Trophoblast cell (in vitro differentiated cells and primary cell): Measurements from ENCODE around the gene ZIC4.

ENCODE experiments used
- DNase-seq, 2 donors: peaks; one replicate each; pipeline ENCODE4 v3.0.0-alpha.2; 2016
- H2AFZ ChIP-seq: 2 replicates; pipeline ENCODE4 v1.6.1; 2013; ENCODE audit warnings: low read length, moderate library complexity, mild to moderate bottlenecking; ENCODE audit not compliant: insufficient read depth, poor library complexity
- H2AK5ac ChIP-seq: 2 replicates; pipeline ENCODE4 v1.6.1; 2013; ENCODE audit warnings: mild to moderate bottlenecking, low read length
- H2BK120ac ChIP-seq: 2 replicates; pipeline ENCODE4 v1.6.1; 2013; ENCODE audit warnings: low read length, mild to moderate bottlenecking, moderate library complexity; ENCODE audit not compliant: insufficient read depth, poor library complexity
- H2BK12ac ChIP-seq: 2 replicates; pipeline ENCODE4 v1.6.1; 2013; ENCODE audit warnings: mild to moderate bottlenecking, low read length, moderate library complexity
- H2BK5ac ChIP-seq: 2 replicates; pipeline ENCODE4 v1.6.1; 2013; ENCODE audit warnings: low read length, low read depth, moderate library complexity, mild to moderate bottlenecking; ENCODE audit not compliant: poor library complexity
- H3K14ac ChIP-seq: 2 replicates; pipeline ENCODE4 v1.6.1; 2013; ENCODE audit warnings: mild to moderate bottlenecking, low read length
- H3K18ac ChIP-seq: 2 replicates; pipeline ENCODE4 v1.6.1; 2013; ENCODE audit warnings: mild to moderate bottlenecking, low read length
- H3K23ac ChIP-seq: 2 replicates; pipeline ENCODE4 v1.6.1; 2013; ENCODE audit warnings: low read length
- H3K27ac ChIP-seq: 2 replicates; pipeline ENCODE4 v1.5.1; 2013; ENCODE audit warnings: low read depth, mild to moderate bottlenecking, inconsistent platforms, low read length, moderate library complexity
- H3K27me3 ChIP-seq: 2 replicates; pipeline ENCODE4 v1.6.1; 2013; ENCODE audit warnings: inconsistent platforms, mild to moderate bottlenecking, low read length, moderate library complexity; ENCODE audit not compliant: insufficient read depth
- H3K36me3 ChIP-seq, 2 experiments: 1 replicate in 1 of 2; 2 replicates in 1 of 2; pipeline ENCODE4 v1.6.1; 2013; ENCODE audit warnings: low read length in 2 of 2, mild to moderate bottlenecking in 2 of 2, moderate library complexity in 1 of 2; ENCODE audit not compliant: insufficient read depth in 2 of 2, control insufficient read depth in 1 of 2
- H3K4ac ChIP-seq: 2 replicates; pipeline ENCODE4 v1.6.1; 2013; ENCODE audit warnings: low read depth, mild to moderate bottlenecking, low read length, moderate library complexity
- H3K4me1 ChIP-seq, 2 experiments: 1 replicate in 1 of 2; 2 replicates in 1 of 2; pipeline ENCODE4 v1.6.1; 2013; ENCODE audit warnings: low read length in 2 of 2, mild to moderate bottlenecking in 2 of 2, moderate library complexity in 1 of 2; ENCODE audit not compliant: insufficient read depth in 2 of 2, control insufficient read depth in 1 of 2
- H3K4me2 ChIP-seq: 2 replicates; pipeline ENCODE4 v1.6.1; 2013; ENCODE audit warnings: inconsistent platforms, mild to moderate bottlenecking, low read length, moderate library complexity
- H3K4me3 ChIP-seq: 2 replicates; pipeline ENCODE4 v1.5.1; 2013; ENCODE audit warnings: mild to moderate bottlenecking, low read depth, low read length, inconsistent platforms
- H3K79me1 ChIP-seq: one replicate; pipeline ENCODE4 v1.6.1; 2013; ENCODE audit warnings: low read length
- H3K79me2 ChIP-seq: 2 replicates; pipeline ENCODE4 v1.6.1; 2013; ENCODE audit warnings: low read length, mild to moderate bottlenecking; ENCODE audit not compliant: control insufficient read depth, insufficient read depth, poor library complexity
- H3K9ac ChIP-seq: 2 replicates; pipeline ENCODE4 v1.6.1; 2013; ENCODE audit warnings: mild to moderate bottlenecking, low read length
- H3K9me3 ChIP-seq: 2 replicates; pipeline ENCODE4 v1.6.1; 2013; ENCODE audit warnings: low read depth, mild to moderate bottlenecking, control low read depth, inconsistent platforms, low read length; ENCODE audit not compliant: insufficient read depth
- H4K12ac ChIP-seq: 2 replicates; pipeline ENCODE4 v1.6.1; 2013; ENCODE audit warnings: low read depth, mild to moderate bottlenecking, low read length, moderate library complexity
- H4K8ac ChIP-seq: 2 replicates; pipeline ENCODE4 v1.6.1; 2013; ENCODE audit warnings: low read depth, mild to moderate bottlenecking, low read length, moderate library complexity
- H4K91ac ChIP-seq: one replicate; pipeline ENCODE4 v1.6.1; 2013; ENCODE audit warnings: low read depth, mild to moderate bottlenecking, low read length, moderate library complexity
- WGBS: extraction: QIAGEN DNeasy Blood & Tissue Kit; methylation state at CpG from one replicate; pipeline ENCODE4 v1.1.7; 2013; ENCODE audit warnings: missing lambda C conversion rate; ENCODE audit not compliant: insufficient read length, insufficient coverage; ENCODE audit errors: extremely low coverage; 5-methylcytosine and 5-hydroxymethylcytosine counted together

Gene ZIC4

DNA sequence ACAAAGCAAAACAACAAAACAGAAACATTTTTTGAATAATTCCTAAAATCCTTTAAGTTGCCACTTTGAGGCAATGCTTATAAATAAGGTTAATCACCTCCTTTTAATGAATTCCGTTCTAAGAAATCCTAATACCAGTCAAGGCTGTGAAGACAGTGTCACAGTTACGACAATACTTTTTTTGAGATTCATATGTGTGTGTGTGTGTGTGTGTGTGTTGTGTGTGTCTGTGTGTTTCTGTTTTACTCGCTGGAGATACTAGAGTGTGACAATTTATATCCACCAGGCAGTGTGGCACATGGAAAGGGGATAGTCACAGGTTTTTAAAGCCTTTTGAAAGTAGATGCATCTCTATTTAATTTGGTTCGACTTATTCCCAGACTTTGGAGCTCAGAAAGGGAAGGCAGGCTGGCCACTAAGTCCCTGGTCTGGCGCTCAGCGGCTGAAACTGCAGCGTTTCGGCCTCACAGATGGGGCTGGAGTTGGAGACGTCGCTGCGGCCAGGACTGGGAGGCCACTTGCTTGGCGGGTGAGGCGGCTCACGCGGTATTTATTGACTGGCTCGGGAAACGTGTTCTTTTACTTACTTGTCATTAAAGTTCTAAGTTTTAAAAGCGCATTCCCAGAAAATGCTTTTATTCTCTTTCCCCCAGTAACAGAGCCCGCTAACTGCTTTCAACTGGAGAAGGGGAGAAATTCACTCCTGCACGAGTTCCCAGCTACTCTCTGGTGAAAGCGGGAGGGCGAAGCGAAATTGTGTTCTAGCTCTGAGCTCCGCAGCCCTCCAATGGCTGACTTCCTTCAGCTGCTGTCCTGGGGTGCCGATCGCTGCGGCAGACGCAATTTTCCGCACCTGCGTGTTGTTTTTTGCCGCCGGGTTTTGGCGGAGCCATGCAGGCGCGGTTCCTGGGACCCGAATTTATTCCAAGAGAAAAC, 16.5 kb upstream of the ZIC4 start:
- Histone ChIP-seq H3K27me3 (peaks cover 67% of the 10 kb centered on the region), H3K4ac (no peak overlapping the region), H4K8ac (no peak overlapping the region)

DNA sequence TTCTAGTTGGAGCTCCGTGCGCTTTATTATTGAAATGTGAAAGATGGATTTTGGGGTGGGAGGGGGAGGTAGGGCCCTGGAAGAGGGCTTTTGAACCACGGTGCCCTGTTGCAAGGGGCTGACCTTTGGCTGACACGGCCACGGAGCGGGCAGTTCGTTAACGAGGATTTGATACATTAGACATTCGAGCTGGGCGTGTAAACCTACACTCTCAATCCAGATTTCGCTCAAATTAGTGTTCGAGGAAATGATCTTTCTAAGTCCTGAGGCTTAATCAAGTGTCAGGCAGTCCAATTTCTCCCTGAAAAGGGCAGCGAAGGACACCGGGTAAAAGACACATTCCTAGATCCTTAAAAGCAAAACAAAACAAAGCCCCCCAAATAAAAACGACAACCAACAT, 15.9 kb upstream of the ZIC4 start:
- no peaks in the 10 kb centered on the region for H3K79me2 ChIP-seq

More for the DNA sequence above, 16.5 kb upstream of the ZIC4 start:
- Histone ChIP-seq H3K23ac (no peak overlapping the region), H2BK120ac (no peak overlapping the region), H3K4me1 (peaks cover 12 to 13% of the 10 kb centered on the region in 2 experiments), H2AFZ (no peak overlapping the region), H3K18ac (no peak overlapping the region), H3K4me3 (no peak overlapping the region), H3K79me1 (no peaks in the 10 kb centered on the region), H3K27ac (no peak overlapping the region), H3K4me2 (no peak overlapping the region), H2AK5ac (no peak overlapping the region), H3K9ac (no peak overlapping the region), H3K36me3 (no peaks in the 10 kb centered on the region), H4K91ac (no peak overlapping the region), H4K12ac (no peak overlapping the region), H3K79me2 (no peaks in the 10 kb centered on the region), H2BK5ac (no peak overlapping the region), H3K14ac (no peak overlapping the region), H3K9me3 (peaks cover 4% of the 10 kb centered on the region), H2BK12ac (no peak overlapping the region)
- WGBS, result no CpG with 5 or more reads among the region's 36 CpGs
- no peak for DNase-seq

DNA sequence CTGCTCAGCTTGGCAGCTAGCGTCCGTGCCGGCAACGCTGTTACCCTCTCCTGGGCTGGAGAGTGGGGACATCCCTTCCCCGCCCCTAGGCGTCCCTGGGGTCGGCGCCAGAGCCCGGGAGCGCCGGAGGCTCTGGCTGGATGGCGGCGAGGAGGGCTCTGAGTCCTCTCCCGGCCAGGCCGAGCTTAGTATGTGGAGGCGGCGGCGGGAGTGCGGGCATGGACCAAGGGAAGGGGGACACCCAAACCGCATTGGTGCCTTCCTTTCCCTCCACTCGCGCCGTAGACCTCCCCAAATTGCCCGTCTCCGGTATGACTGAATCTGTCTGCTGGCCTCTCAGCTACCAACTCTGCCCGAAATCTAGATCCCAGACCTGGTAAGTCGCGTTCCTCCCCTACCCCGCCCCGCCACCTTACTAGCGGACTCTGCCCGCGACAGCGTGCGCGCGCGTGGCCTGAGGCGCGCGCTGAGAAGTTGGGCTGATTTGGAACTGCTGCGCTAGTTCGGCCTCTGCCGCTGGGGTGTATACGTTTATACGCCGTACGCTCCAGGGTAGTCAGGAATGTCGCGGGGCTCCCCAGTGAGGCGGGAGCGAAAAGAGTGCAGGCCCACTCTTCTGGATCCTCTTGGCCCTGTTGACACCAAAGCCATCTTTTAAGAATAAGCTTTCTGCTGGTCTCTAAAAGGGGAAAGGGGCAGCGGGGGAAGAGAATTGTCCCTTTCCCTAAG, 15.0 kb upstream of the ZIC4 start:
- H2AFZ ChIP-seq, result no peak overlapping the region
- no peaks in the 10 kb centered on the region for H3K79me1 ChIP-seq
- no peaks in the 10 kb centered on the region for H3K79me2 ChIP-seq
- no peak overlapping the region for H2AK5ac ChIP-seq
- H3K9me3 ChIP-seq, result peaks cover 4% of the 10 kb centered on the region
- H2BK5ac ChIP-seq, result no peak overlapping the region
- no peaks in the 10 kb centered on the region for H3K36me3 ChIP-seq
- no peak overlapping the region for H4K12ac ChIP-seq
- no peak for DNase-seq
- H4K8ac ChIP-seq, result no peak overlapping the region
- H3K4ac ChIP-seq, result no peak overlapping the region
- no peak overlapping the region for H3K4me3 ChIP-seq
- H3K27ac ChIP-seq, result no peak overlapping the region
- H3K4me1 ChIP-seq, result peaks cover 12 to 13% of the 10 kb centered on the region in 2 experiments
- H3K4me2 ChIP-seq, result peak overlapping the region; percentile 60
- no peak overlapping the region for H2BK12ac ChIP-seq
- H2BK120ac ChIP-seq, result no peak overlapping the region
- peak overlapping the region; percentile 67 for H3K23ac ChIP-seq
- H3K18ac ChIP-seq, result no peak overlapping the region
- H4K91ac ChIP-seq, result no peak overlapping the region
- no peak overlapping the region for H3K9ac ChIP-seq
- no peak overlapping the region for H3K14ac ChIP-seq
- no CpG with 5 or more reads among the region's 53 CpGs for WGBS
- peaks cover 71% of the 10 kb centered on the region for H3K27me3 ChIP-seq

More for the DNA sequence above, 15.9 kb upstream of the ZIC4 start:
- no CpG with 5 or more reads among the region's 15 CpGs for WGBS
- no peak overlapping the region for H2AFZ ChIP-seq
- H3K4me1 ChIP-seq, result peaks cover 12 to 13% of the 10 kb centered on the region in 2 experiments
- peaks cover 4% of the 10 kb centered on the region for H3K9me3 ChIP-seq
- no peak overlapping the region for H3K14ac ChIP-seq
- no peak overlapping the region for H3K9ac ChIP-seq
- DNase-seq, result no peak
- H2BK120ac ChIP-seq, result no peak overlapping the region
- no peak overlapping the region for H2BK12ac ChIP-seq
- no peak overlapping the region for H2BK5ac ChIP-seq
- H3K23ac ChIP-seq, result no peak overlapping the region
- no peaks in the 10 kb centered on the region for H3K79me1 ChIP-seq
- no peak overlapping the region for H4K12ac ChIP-seq
- H3K27ac ChIP-seq, result no peak overlapping the region
- H3K27me3 ChIP-seq, result peaks cover 71% of the 10 kb centered on the region
- no peak overlapping the region for H2AK5ac ChIP-seq
- H3K4me2 ChIP-seq, result no peak overlapping the region
- no peak overlapping the region for H3K18ac ChIP-seq
- no peak overlapping the region for H4K91ac ChIP-seq
- H3K4me3 ChIP-seq, result no peak overlapping the region
- no peak overlapping the region for H4K8ac ChIP-seq
- H3K36me3 ChIP-seq, result no peaks in the 10 kb centered on the region
- H3K4ac ChIP-seq, result no peak overlapping the region

DNA sequence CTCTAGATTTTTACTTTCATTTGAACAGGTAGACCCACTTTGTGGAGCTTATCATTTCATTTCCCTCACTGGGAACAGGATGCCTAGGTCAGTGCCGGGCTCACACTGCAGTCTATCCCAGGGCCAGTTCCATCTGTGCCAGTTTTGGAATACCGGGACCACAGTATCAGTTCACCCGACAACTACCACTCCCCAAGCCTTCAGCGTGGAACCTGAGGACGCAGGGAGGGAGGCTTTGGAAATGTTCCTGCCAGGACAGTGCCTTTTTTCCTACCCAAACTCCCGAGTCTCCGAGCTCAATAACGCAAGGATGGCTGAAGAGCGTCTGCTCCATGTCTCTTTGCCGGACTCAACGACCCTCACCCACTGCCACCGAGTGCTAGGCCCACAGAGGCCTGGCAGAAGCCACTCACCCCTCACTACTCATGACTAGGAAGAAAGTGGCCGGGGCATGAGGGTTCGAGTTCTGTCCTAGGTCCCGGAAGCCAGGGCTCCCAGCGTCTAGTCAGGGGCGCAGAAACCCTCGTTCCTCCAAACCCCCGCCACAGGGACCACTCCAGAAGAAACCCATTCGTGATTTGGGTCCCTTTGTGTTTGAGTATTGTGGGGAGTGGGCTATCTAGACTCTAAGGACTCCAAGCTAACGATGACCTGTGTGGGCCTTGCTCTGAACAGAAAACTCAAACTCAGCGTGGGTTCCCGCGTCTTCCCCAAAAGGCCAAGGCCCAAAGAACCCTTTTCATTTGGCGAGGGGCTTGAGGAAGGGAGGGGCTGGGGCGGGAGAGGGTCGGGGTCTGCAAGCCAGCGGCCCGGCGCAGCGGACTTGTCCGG, 14.2 kb upstream of the ZIC4 start:
- peaks cover 4% of the 10 kb centered on the region for H3K9me3 ChIP-seq
- H3K23ac ChIP-seq, result no peak overlapping the region
- H3K4me2 ChIP-seq, result peak overlapping the region; percentile 60
- H2BK5ac ChIP-seq, result no peak overlapping the region
- no peaks in the 10 kb centered on the region for H3K79me2 ChIP-seq
- H2BK120ac ChIP-seq, result no peak overlapping the region
- DNase-seq, result no peak
- no peak overlapping the region for H4K12ac ChIP-seq
- no peak overlapping the region for H2AK5ac ChIP-seq
- H3K4me1 ChIP-seq, result peaks cover 12 to 13% of the 10 kb centered on the region in 2 experiments
- H3K18ac ChIP-seq, result no peak overlapping the region
- H3K27ac ChIP-seq, result no peak overlapping the region
- H3K4ac ChIP-seq, result no peak overlapping the region
- no peak overlapping the region for H3K14ac ChIP-seq
- H3K79me1 ChIP-seq, result no peaks in the 10 kb centered on the region
- no peak overlapping the region for H2AFZ ChIP-seq
- no peak overlapping the region for H4K91ac ChIP-seq
- no peak overlapping the region for H4K8ac ChIP-seq
- H3K9ac ChIP-seq, result no peak overlapping the region
- peaks cover 71% of the 10 kb centered on the region for H3K27me3 ChIP-seq
- no peaks in the 10 kb centered on the region for H3K36me3 ChIP-seq
- no peak overlapping the region for H2BK12ac ChIP-seq
- no peak overlapping the region for H3K4me3 ChIP-seq
- WGBS, result no CpG with 5 or more reads among the region's 32 CpGs
